Memory B cell (primary cell): ENCODE data around the gene CTIF.

Experiments
- ATAC-seq: fragments of 150-1000 bp; cut with Tn5 transposase; 2 replicates; pipeline ENCODE4 v1.10.0; 2021; ENCODE audit warnings: low read depth, mild to moderate bottlenecking, moderate library complexity
- DNase-seq, 2 donors: peaks; one replicate each; pipeline ENCODE4 v3.0.0; 2022; ENCODE audit warnings: low spot score in 2 of 2
- H3K27ac Mint-ChIP-seq: one replicate; pipeline ENCODE4 v1.8.0; 2022; ENCODE audit warnings: mild to moderate bottlenecking, moderate library complexity, mixed read lengths
- H3K27me3 Mint-ChIP-seq: one replicate; pipeline ENCODE4 v1.8.0; 2022; ENCODE audit warnings: mixed read lengths
- H3K36me3 Mint-ChIP-seq: one replicate; pipeline ENCODE4 v1.8.0; 2022; ENCODE audit warnings: mild to moderate bottlenecking, mixed read lengths
- H3K4me1 Mint-ChIP-seq: one replicate; pipeline ENCODE4 v1.8.0; 2022; ENCODE audit warnings: mixed read lengths
- H3K4me3 Mint-ChIP-seq: one replicate; pipeline ENCODE4 v1.8.0; 2022; ENCODE audit warnings: mild to moderate bottlenecking, moderate library complexity, mixed read lengths
- H3K9me3 Mint-ChIP-seq: one replicate; pipeline ENCODE4 v1.8.0; 2022; ENCODE audit warnings: mixed read lengths

CTIF gene

DNA sequence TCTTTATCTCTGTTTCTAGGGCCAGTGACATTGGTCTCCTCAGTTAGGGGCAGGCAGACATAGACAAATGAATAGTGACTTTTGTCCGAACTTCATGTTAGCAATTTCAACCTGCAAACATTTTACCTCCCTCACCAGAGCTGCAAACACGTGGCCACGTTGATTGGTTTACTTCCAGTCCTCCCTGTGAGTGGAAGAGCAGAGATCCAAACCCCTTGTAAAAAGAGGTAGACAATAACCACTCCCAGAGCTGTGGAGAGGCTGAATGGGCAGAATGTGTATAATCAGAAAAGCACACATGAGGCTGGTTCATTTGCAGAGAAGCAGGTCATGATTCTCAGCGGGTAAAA lies 31.1 kb downstream of the CTIF start:
- H3K4me1 Mint-ChIP-seq = peaks cover 3% of the 10 kb centered on the region
- H3K9me3 Mint-ChIP-seq = peaks cover 6% of the 10 kb centered on the region
- no peak overlapping the region for H3K27ac Mint-ChIP-seq
- peaks cover 3% of the 10 kb centered on the region for H3K27me3 Mint-ChIP-seq
- peaks cover 6% of the 10 kb centered on the region for H3K36me3 Mint-ChIP-seq
- DNase-seq (no peak), ATAC-seq (no peak)
- H3K4me3 Mint-ChIP-seq = no peak overlapping the region

DNA sequence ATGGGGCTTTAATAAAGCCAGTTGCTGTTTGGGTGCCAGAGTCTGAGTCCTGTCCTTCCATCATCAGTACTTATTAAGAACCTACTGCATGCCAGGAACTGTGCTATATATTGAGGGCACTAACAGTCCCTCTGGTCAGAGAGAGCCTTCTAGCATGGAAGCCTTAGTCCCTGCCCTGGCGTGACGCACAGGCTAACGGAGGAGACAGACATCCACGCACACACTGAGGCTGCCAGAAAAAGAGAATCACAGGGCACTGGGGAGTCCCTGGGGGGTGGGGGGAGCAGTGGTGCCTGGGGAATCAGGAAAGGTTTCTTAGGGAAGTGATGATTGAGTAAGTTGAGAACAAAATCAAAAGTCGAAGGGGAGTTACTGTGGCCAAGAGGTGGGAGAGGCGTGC lies 31.5 kb downstream of the CTIF start:
- H3K4me3 Mint-ChIP-seq = no peak overlapping the region
- ATAC-seq (no peak), DNase-seq (no peak)
- H3K27me3 Mint-ChIP-seq = peaks cover 3% of the 10 kb centered on the region
- H3K36me3 Mint-ChIP-seq = peaks cover 6% of the 10 kb centered on the region
- H3K4me1 Mint-ChIP-seq = peaks cover 3% of the 10 kb centered on the region
- H3K9me3 Mint-ChIP-seq = peaks cover 6% of the 10 kb centered on the region
- no peak overlapping the region for H3K27ac Mint-ChIP-seq

DNA sequence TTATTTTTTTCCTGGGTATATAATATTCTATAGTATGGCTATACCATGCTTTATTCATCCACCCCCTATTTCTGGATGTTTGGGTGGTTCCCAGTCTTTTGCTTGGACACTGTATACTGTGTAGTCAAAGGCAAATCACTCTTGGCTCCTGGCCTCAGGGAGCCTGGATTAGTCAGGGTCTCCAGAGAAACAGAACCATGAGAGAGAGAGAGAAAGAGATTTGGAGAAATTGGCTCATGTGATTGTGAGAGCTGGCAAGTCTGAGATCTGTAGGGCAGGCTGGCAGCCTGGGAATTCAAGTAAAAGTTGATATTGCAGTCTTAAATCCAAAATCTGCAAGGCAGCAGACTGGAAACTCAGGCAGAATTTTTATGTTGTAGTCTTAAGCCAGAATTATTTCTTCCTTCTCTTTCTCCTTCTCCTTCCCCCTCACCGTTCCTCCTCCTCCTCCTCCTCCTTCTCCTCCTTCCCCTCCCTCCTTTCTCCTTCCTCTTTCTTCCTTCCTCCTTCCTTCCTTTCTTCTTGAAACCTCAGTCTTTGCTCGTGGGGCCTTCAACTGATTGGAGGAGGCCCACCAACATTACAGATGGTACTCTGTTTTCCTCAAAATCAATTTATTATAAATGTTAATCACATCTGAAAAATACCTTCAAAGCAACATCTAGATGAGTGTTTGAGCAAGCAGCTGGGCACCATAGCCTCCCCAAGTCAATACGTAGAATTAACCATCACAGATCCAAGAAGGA lies 33.0 kb downstream of the CTIF start:
- Mint-ChIP-seq H3K27ac (no peak overlapping the region), H3K36me3 (peaks cover 6% of the 10 kb centered on the region), H3K4me3 (no peak overlapping the region), H3K4me1 (peaks cover 3% of the 10 kb centered on the region), H3K27me3 (peaks cover 3% of the 10 kb centered on the region), H3K9me3 (peaks cover 6% of the 10 kb centered on the region)
- DNase-seq = no peak
- ATAC-seq = no peak

DNA sequence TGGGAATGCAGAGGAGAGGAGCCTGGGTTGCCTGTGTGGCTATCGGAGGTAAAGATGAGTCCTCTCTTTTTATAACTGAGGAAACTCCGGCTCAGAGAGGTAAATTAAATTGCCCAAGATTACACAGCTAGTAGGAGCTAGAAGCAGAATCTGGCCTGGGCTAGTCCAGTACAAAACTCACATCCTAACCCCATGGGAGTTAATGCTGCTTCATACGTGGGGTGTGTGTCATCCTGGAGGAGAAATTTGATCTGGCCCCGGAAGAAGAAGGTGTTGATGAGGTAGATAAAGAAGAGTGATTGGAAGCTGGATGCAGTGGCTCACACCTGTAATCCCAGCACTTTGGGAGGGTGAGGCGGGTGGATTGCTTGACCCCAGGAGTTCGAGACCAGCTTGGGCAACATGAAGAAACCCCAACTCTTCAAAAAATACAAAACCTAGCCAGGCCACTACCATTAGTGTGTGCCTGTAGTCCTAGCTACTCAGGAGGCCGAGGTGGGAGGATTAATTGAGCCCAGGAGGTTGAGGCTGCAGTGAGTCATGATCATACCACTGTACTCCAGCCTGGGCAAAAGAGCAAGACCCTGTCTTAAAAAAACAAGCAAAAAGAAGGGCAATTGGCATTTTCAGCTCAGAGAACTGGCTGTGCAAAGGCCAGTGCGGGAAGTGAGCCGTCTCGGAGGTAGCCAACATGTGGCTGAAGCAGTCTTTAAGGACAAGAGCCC lies 33.7 kb downstream of the CTIF start:
- no peak for ATAC-seq
- Mint-ChIP-seq H3K9me3 (peaks cover 4% of the 10 kb centered on the region), H3K27me3 (peaks cover 1% of the 10 kb centered on the region), H3K36me3 (peaks cover 3% of the 10 kb centered on the region), H3K27ac (no peak overlapping the region), H3K4me3 (no peak overlapping the region), H3K4me1 (peaks cover 1% of the 10 kb centered on the region)
- no peak for DNase-seq

DNA sequence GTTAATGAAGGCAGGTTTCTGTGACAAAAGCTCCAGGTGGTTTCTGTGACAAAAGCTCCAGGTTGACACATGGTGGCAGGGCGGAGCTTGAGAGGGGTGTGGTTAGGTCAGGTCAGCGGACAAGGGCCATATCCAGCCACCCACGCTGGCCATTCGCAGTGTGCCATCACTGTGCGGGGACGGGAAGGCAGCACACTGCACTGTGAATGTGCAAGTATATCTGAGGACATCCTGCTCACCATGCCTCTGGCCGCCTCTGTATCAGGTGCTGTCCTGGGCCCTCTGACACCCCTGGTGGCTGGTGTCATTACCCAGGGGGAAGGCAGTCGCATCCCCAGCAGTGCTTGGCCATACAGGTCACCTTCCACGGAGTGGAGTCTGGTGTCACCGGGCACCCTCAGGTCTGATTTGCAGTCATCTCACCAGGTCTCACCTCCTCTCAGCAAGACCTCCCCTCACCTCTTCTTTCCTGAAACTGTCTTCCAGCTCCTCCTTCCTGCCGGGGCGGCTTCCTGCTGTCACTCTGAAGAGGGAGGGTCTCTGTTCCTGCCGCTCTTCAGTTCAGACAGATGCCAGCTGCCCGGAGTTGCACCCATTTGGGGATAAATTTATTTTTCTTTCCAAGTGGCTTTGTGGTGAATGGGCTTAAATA lies 34.9 kb downstream of the CTIF start:
- DNase-seq (no peak), ATAC-seq (no peak)
- Mint-ChIP-seq H3K27ac (no peak overlapping the region), H3K4me1 (no peaks in the 10 kb centered on the region), H3K4me3 (no peak overlapping the region), H3K36me3 (peaks cover 5% of the 10 kb centered on the region), H3K9me3 (peaks cover 4% of the 10 kb centered on the region), H3K27me3 (no peaks in the 10 kb centered on the region)

DNA sequence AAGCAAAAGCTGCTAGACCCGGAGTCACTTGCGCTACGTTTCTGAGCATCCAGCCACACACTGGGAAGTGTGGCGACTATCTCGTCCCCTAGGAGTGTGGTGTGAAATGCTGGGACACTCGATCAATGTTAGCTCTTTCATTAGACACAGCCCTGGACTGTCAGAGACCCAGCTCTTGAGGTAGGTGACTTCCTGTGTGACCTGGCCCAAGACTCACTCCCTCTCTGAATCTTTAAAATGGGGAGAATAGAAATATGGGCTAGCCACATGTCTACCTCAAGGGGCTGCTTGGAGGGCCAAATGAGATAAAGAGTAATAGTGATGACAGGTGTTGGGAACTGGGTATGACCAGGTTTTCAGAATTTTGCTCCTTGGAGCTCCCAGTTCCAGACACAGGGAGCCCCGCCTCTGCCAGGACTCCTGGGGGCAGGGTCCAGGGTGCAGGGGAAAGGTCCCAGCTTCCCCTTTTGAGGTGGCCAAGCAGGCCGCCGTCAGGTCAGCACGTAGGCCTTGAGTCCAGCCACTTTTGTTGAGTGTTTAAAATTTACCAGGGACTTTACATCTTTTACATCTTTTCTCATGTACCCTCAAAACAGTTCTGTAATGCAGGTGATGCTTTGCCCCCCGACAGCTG lies 36.0 kb downstream of the CTIF start:
- Mint-ChIP-seq H3K4me1 (no peaks in the 10 kb centered on the region), H3K27me3 (no peaks in the 10 kb centered on the region)
- no peak for DNase-seq

DNA sequence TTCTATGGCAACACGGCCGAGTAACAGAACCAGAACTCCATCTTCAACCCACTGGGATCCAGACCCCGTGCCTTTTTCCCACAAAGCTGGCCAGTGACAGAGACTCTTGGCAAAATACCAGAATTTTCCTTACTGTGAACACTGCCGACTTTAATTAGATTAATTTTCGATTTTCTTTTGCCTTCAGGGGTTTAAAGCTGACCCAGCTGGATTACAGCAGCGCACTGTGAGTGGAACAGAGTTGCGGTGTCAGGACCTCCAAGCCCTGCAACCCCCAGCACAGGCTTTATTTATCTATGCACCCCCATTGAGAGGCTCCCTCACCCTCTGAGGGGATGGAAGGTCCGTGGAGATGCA lies 36.4 kb downstream of the CTIF start:
- no peak overlapping the region for H3K4me3 Mint-ChIP-seq
- no peak for DNase-seq
- ATAC-seq = no peak
- H3K4me1 Mint-ChIP-seq = no peaks in the 10 kb centered on the region
- H3K27ac Mint-ChIP-seq = no peak overlapping the region
- no peaks in the 10 kb centered on the region for H3K27me3 Mint-ChIP-seq
- peaks cover 6% of the 10 kb centered on the region for H3K36me3 Mint-ChIP-seq
- peaks cover 4% of the 10 kb centered on the region for H3K9me3 Mint-ChIP-seq

More for the DNA sequence above, 36.0 kb downstream of the CTIF start:
- Mint-ChIP-seq H3K4me3 (no peak overlapping the region), H3K9me3 (peaks cover 4% of the 10 kb centered on the region), H3K36me3 (peaks cover 6% of the 10 kb centered on the region), H3K27ac (no peak overlapping the region)
- ATAC-seq = no peak

DNA sequence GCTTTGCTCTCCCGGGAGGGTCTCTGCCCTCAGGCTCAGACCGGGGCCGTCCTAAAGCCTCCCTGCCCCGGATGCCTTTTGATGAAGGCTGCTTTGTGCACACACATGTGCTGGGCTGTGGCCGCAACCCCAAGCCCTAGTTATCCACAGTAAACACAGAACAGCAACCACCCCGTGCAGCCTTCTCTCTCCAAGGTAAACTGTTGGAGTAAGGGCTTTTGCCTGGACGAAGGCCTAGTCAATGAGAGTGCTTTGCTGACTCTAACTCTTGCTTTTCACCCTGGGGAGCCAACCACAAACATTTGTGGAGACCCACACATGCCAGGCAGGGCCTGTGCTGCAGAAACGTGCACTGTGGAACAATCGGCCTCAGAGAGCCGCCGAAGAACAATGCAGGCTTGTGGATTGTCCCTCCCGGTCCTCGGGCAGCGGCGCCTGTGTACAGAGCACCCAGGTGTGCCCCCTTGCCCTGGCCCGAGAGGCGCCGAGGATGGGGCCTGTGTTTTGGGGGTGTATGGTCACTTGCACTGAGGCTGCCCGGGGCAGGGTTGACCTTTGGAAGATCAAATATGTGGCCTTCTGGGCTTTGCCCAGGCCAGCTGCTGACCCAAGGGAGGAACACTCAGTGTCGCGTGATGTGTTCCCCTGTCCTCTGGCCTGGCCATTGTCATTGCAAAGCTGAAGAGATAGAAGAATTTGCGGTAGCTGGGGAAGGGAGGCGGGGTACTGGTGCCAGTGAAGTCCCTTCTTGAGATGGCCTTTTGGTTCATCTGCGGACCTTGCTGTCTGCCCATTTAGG lies 37.0 kb downstream of the CTIF start:
- H3K36me3 Mint-ChIP-seq = peaks cover 6% of the 10 kb centered on the region
- ATAC-seq (no peak), DNase-seq (no peak)
- no peak overlapping the region for H3K27ac Mint-ChIP-seq
- no peak overlapping the region for H3K4me3 Mint-ChIP-seq
- no peaks in the 10 kb centered on the region for H3K27me3 Mint-ChIP-seq
- H3K4me1 Mint-ChIP-seq = no peaks in the 10 kb centered on the region
- H3K9me3 Mint-ChIP-seq = peaks cover 4% of the 10 kb centered on the region

DNA sequence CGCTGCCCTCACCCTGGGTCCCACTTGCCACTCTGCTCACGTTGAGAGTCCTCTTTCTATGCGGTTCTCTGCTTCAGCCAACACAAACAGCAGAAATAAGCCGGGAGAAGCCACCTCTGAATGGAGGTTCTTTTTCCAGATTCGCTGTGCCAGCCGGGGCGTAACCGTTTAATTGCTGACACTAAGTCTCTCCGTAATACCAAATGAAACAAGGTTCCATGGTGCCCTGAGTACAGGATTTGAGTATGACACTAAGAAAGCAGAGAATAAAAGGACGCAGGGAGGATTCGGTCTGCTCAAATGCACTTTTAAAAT lies 37.6 kb downstream of the CTIF start:
- Mint-ChIP-seq H3K27me3 (no peaks in the 10 kb centered on the region), H3K36me3 (peaks cover 6% of the 10 kb centered on the region), H3K4me3 (no peak overlapping the region), H3K27ac (no peak overlapping the region), H3K9me3 (peaks cover 4% of the 10 kb centered on the region), H3K4me1 (no peaks in the 10 kb centered on the region)
- DNase-seq (no peak), ATAC-seq (no peak)

DNA sequence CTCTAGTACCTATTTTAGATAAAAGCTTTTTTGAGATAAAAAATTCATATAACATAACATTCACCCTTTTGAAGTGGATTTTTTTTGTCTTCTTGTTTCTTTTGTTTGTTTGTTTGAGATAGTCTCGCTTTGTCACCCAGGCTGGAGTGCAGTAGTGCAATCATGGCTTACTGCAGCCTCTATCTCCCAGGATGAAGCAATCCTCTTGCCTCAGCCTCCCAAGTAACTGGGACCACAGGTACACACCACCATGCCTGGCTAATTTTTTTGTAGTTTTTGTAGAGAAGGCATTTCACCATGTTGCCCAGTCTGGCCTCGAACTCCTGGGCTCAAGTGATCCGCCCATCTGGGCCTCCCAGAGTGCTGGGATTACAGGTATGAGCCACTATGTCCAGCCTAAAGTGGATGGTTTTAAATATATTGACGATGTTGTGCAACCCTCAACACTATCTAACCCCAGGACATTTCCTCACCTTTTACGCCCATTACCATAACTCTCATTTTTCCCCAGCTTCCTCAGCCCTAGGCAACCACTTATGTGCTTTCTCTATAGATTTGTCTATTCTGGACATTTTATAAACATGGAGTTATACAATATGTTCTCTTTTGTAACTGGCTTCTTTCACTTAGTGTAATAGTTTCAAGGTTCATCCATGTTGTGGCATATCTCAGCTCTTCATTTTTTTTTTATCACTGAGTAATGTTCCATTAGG lies 38.8 kb downstream of the CTIF start:
- H3K27me3 Mint-ChIP-seq = no peaks in the 10 kb centered on the region
- H3K4me3 Mint-ChIP-seq = no peak overlapping the region
- ATAC-seq (no peak), DNase-seq (no peak)
- H3K36me3 Mint-ChIP-seq = peaks cover 6% of the 10 kb centered on the region
- H3K9me3 Mint-ChIP-seq = peaks cover 4% of the 10 kb centered on the region
- no peaks in the 10 kb centered on the region for H3K4me1 Mint-ChIP-seq
- H3K27ac Mint-ChIP-seq = no peak overlapping the region

DNA sequence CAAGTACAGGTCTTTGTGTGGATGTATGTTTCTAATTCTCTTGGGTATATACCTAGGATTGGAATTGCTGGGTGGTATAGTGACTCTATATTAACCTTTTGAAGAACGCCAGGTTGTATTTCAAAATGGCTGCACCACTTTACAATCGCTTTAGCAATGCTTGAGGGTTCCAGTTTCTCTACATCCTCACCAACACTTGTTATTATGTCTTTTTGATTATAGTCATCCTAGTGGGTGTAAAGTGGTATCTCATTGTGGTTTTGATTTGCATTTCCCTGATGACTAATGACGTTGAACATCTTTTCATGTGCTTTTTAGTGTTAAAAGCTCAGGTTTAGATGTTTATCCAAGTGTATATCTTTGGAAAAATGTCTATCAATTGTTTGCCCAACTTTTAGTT lies 39.5 kb downstream of the CTIF start:
- no peak overlapping the region for H3K4me3 Mint-ChIP-seq
- peaks cover 6% of the 10 kb centered on the region for H3K36me3 Mint-ChIP-seq
- no peaks in the 10 kb centered on the region for H3K27me3 Mint-ChIP-seq
- peaks cover 4% of the 10 kb centered on the region for H3K9me3 Mint-ChIP-seq
- H3K27ac Mint-ChIP-seq = no peak overlapping the region
- no peaks in the 10 kb centered on the region for H3K4me1 Mint-ChIP-seq
- DNase-seq (no peak), ATAC-seq (no peak)

DNA sequence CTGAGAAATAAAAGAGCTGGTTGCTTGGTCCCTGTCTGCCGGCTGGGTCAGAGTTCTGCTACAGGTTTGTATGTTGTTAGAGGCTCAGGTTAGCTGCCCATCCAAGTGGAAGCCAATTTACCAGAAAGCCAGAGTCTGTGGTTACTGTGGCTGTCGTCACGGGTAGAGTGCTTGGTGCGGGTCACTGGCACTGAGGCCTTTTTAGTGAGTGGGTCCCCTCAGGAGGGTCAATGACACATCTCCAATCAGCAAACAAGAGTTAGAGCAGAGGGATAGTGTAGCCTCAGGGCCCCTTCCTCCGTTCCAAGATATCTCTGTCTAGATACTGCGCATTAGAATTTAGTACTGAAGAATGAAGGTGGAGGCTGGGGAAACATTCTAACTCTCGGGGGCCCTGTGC lies 41.2 kb downstream of the CTIF start:
- no peak for ATAC-seq

DNA sequence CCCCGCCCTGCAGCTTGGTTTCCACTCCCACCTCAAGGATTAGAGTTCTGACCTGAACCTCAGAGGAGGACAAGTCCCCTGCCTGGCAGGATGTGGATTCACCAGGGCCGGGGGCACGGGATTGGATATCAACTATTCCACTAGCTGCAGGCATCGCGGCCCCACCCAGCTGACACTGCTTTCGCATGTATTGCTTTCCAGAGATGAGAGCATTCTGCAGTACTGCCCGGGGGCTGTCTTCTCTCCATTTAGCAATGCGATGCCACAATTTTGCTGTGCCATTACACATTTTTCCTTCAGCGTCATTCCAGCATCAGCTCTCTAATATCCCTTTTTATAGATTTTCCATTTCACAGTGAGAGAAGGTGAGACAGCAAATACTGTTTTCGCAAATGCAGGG lies 42.0 kb downstream of the CTIF start:
- Mint-ChIP-seq H3K4me1 (no peaks in the 10 kb centered on the region), H3K27me3 (no peaks in the 10 kb centered on the region), H3K4me3 (no peak overlapping the region), H3K36me3 (peaks cover 6% of the 10 kb centered on the region), H3K9me3 (peaks cover 4% of the 10 kb centered on the region), H3K27ac (no peak overlapping the region)
- ATAC-seq = no peak
- no peak for DNase-seq

More for the DNA sequence above, 41.2 kb downstream of the CTIF start:
- no peak for DNase-seq
- Mint-ChIP-seq H3K9me3 (peaks cover 4% of the 10 kb centered on the region), H3K27ac (no peak overlapping the region), H3K36me3 (peaks cover 6% of the 10 kb centered on the region), H3K4me3 (no peak overlapping the region), H3K4me1 (no peaks in the 10 kb centered on the region), H3K27me3 (no peaks in the 10 kb centered on the region)
